HuH-7.5 (cell line): ENCODE data around the gene VARS2.
"Not testable (repeated sequence)": the region's sequence is repeated elsewhere in the genome, so short reads cannot be mapped to it uniquely, and the experiment has no call there.

Experiments used
- DNase-seq: peaks from one replicate; pipeline ENCODE4 v3.0.0; 2011; ENCODE audit warnings: low spot score

VARS2 gene

GRCh38 chr6:30900863-30901417 lies 13.1 kb upstream of the VARS2 start:
- DNase-seq = no peak

- DNase-seq = no peak
Observed at GRCh38 chr6:30901436-30901835, 12.6 kb upstream of the VARS2 start.

- not testable (repeated sequence) for DNase-seq
Observed at GRCh38 chr6:30902196-30902595, 11.8 kb upstream of the VARS2 start.

- DNase-seq = no peak
Observed at GRCh38 chr6:30902709-30903108, 11.3 kb upstream of the VARS2 start.

GRCh38 chr6:30903236-30903635 lies 10.8 kb upstream of the VARS2 start:
- no peak for DNase-seq

GRCh38 chr6:30907290-30907757 lies 6.7 kb upstream of the VARS2 start:
- not testable (repeated sequence) for DNase-seq

- peak; percentile 82 for DNase-seq
Observed at GRCh38 chr6:30907758-30908591, 6.1 kb upstream of the VARS2 start, which contains the start of gene GTF2H4. GTF2H4 (plus strand) TSS chr6:30908207.

GRCh38 chr6:30908700-30909099 lies 5.3 kb upstream of the VARS2 start:
- DNase-seq = no peak

GRCh38 chr6:30910473-30910872 lies 3.6 kb upstream of the VARS2 start:
- DNase-seq = not testable (repeated sequence)

GRCh38 chr6:30912746-30913520 lies 1.1 kb upstream of the VARS2 start:
- DNase-seq = no peak

GRCh38 chr6:30913721-30914075 lies 340 bp upstream of the VARS2 start:
- DNase-seq = no peak

GRCh38 chr6:30914854-30915590 lies 984 bp downstream of the VARS2 start:
- DNase-seq = no peak

GRCh38 chr6:30915591-30915946 lies 1.5 kb downstream of the VARS2 start:
- DNase-seq = peak; percentile 72

- no peak for DNase-seq
Observed at GRCh38 chr6:30917041-30917440, 3.0 kb downstream of the VARS2 start.

GRCh38 chr6:30917487-30917886 lies 3.4 kb downstream of the VARS2 start:
- DNase-seq = no peak

- DNase-seq = no peak
Observed at GRCh38 chr6:30918670-30919069, 4.6 kb downstream of the VARS2 start.

- DNase-seq = no peak
Observed at GRCh38 chr6:30922447-30922852, 8.4 kb downstream of the VARS2 start.

- DNase-seq = not testable (repeated sequence)
Observed at GRCh38 chr6:30924040-30924627, 10.1 kb downstream of the VARS2 start.

GRCh38 chr6:30926644-30927043 lies 12.6 kb downstream of the VARS2 start:
- DNase-seq = no peak

GRCh38 chr6:30927080-30927479 lies 13.0 kb downstream of the VARS2 start:
- DNase-seq = not testable (repeated sequence)

GRCh38 chr6:30928677-30929076 lies 14.6 kb downstream of the VARS2 start:
- DNase-seq = no peak

GRCh38 chr6:30930506-30930905 lies 16.5 kb downstream of the VARS2 start:
- no peak for DNase-seq
